Gastroesophageal sphincter (tissue), 4 donors: ENCODE results near the gene MYO1C. TPM values are rescaled to one million over a fixed set of nuclear protein-coding genes. Genes with fewer than 3 reads are reported as not detected.

ENCODE experiments used
- ATAC-seq: fragments of 150-250 bp; one replicate; pipeline ENCODE4 v1.9.1; 2016; ENCODE audit warnings: mild to moderate bottlenecking, moderate library complexity
- H3K27ac ChIP-seq, 4 donors: fragments of 200-600 bp; sonication (generic) in 3 of 4; 1 replicate in 3 of 4; 2 replicates in 1 of 4; pipeline ENCODE4 v1.5.1; 2016 to 2019
- H3K27me3 ChIP-seq: fragments of 200-600 bp; sonication (generic); one replicate; pipeline ENCODE4 v1.5.1; 2019
- H3K36me3 ChIP-seq, 2 donors: fragments of 200-600 bp; sonication (generic); one replicate each; pipeline ENCODE4 v1.5.1; 2019; ENCODE audit warnings: control low read depth in 1 of 2
- H3K4me1 ChIP-seq, 3 donors: fragments of 200-600 bp; sonication (generic); 1 replicate in 2 of 3; 2 replicates in 1 of 3; pipeline ENCODE4 v1.5.1; 2016 to 2019; ENCODE audit warnings: control low read depth in 2 of 3
- H3K4me3 ChIP-seq, 2 donors: fragments of 200-600 bp; sonication (generic); one replicate each; pipeline ENCODE4 v1.5.1; 2019; ENCODE audit warnings: mild to moderate bottlenecking in 1 of 2, moderate library complexity in 1 of 2
- H3K9me3 ChIP-seq, 3 donors: fragments of 200-600 bp; sonication (generic); one replicate each; pipeline ENCODE4 v1.5.1; 2017 to 2019; ENCODE audit warnings: control low read depth in 2 of 3
- EP300 ChIP-seq: sonication (generic); formaldehyde crosslinking; IDR thresholded peaks from one replicate; pipeline ENCODE4 v1.6.1; 2017; ENCODE audit warnings: antibody characterized with exemption, mild to moderate bottlenecking
- POLR2A ChIP-seq, 2 donors: fragments of 450-650 bp; IDR thresholded peaks; one replicate each; pipeline ENCODE4 v1.6.1; 2017; ENCODE audit warnings: antibody characterized with exemption in 2 of 2, mild to moderate bottlenecking in 2 of 2, moderate library complexity in 1 of 2
- POLR2AphosphoS5 ChIP-seq: sonication (generic); formaldehyde crosslinking; IDR thresholded peaks from one replicate; pipeline ENCODE4 v1.6.1; 2017; ENCODE audit warnings: antibody characterized with exemption
- WGBS, 2 donors: methylation state at CpG; one replicate each; pipeline ENCODE4 v1.1.5; 2018; ENCODE audit warnings: low coverage in 1 of 2; 5-methylcytosine and 5-hydroxymethylcytosine counted together
- total RNA-seq, 4 donors: library from RNA; depleted of rRNA; stranded (reverse); fragments of >200 nt; gene quantifications; one replicate each; pipeline ENCODE4 v1.1.0, GENCODE V29; 2016
- TF ChIP-seq, protein P1 (sequence below), 4 experiments: fragments of 200-600 bp in 2 of 4; fragments of 450-650 bp in 2 of 4; sonication (generic) in 1 of 4; IDR thresholded peaks; one replicate each; pipeline ENCODE4 v1.5.1; 2017 to 2019; ENCODE audit warnings: antibody characterized with exemption in 4 of 4, mild to moderate bottlenecking in 2 of 4, moderate library complexity in 2 of 4

The MYO1C gene
- total RNA-seq, 4 donors from 2014 or later = 215 to 461 (median 287) TPM

DNA sequence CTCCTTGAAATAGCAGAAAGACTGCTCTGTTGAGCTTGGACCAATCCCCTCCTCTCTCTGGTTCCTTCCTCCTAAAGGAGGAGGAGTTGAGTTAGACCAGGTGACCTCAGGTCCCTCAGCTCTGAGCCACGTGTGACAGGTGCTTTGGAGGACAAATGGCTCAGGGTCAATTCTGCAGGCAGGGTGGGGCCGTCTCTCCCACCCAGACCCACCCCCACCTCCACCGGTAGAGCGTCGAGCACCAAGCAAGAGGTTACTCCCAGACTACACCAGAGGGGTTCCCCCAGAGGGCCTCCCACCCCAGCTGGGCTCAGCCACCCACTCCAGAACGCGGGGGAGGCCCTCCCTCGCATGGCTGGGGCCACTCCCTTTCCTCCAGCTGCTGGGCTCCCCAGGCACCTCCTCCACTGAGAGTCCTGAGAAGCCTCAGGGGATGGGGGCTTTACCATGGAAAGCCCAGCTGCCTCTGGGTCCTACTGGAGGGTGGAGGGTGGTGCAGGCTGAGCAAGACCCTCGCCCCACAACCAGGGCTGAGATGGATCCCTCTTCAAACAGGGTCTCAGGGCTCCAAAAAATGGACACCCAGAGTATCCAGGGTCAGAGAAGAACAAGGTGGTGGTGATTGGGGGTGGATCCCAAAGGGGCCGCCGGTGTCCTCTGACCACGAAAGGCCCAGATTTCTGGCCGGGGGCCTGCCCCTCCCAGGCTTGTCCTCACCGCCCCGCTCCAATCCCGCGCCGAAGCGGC, 7.6 kb downstream of the MYO1C start:
- Histone ChIP-seq H3K4me1 (peaks cover 0 to 88% (median 42%) of the 10 kb centered on the region in 3 donors), H3K36me3 (peaks cover 0 to 43% of the 10 kb centered on the region in 2 donors), H3K27ac (peak overlapping the region; percentile 96 to 100 (median 98)), H3K9me3 (no peaks in the 10 kb centered on the region), H3K4me3 (peak overlapping the region; percentile 87 to 88), H3K27me3 (no peaks in the 10 kb centered on the region)
- ATAC-seq = peak; percentile 1
- 0% methylated on average over 7 of the region's 19 CpGs; no CpG with 5 or more reads in 1 of the 2 donors for WGBS, 2 donors
- TF ChIP-seq, protein P1, sequence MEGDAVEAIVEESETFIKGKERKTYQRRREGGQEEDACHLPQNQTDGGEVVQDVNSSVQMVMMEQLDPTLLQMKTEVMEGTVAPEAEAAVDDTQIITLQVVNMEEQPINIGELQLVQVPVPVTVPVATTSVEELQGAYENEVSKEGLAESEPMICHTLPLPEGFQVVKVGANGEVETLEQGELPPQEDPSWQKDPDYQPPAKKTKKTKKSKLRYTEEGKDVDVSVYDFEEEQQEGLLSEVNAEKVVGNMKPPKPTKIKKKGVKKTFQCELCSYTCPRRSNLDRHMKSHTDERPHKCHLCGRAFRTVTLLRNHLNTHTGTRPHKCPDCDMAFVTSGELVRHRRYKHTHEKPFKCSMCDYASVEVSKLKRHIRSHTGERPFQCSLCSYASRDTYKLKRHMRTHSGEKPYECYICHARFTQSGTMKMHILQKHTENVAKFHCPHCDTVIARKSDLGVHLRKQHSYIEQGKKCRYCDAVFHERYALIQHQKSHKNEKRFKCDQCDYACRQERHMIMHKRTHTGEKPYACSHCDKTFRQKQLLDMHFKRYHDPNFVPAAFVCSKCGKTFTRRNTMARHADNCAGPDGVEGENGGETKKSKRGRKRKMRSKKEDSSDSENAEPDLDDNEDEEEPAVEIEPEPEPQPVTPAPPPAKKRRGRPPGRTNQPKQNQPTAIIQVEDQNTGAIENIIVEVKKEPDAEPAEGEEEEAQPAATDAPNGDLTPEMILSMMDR (IDR thresholded peaks at IDR 0.05) = peak in 1 of 4 experiments; percentile 16
- TF ChIP-seq POLR2AphosphoS5 = no peak

DNA sequence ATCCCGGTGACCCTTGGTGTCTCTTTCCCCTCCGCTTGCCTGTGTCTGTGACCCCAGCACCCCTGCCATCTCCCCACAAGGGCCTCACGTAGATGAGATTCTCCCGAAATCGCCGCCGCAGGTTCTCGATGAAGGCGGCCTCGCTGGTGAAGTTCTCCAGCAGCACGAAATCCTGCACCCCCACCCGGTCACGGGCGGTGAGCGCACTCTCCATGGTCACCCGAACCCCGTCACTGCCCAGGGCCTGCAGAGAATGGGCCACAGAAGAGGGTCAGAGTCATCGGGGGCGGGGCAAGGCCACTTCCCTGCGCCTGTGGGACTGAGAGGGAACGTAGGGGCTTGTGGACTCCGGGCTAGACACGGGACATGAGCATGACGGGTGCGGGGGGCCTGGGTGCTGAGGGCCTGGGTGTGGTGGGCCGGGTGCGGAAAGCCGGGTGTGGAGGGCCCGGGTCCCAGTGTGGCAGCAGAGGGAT, 8.4 kb downstream of the MYO1C start:
- H3K9me3 ChIP-seq = no peaks in the 10 kb centered on the region
- 81% methylated on average over 19 of the region's 29 CpGs; no CpG with 5 or more reads in 1 of the 2 donors for WGBS, 2 donors
- H3K4me3 ChIP-seq = peak overlapping the region in 1 of 2 donors; percentile 88
- TF ChIP-seq POLR2A (IDR thresholded peaks at IDR 0.05) (no peak), EP300 (no peak), POLR2AphosphoS5 (no peak)
- TF ChIP-seq, protein P1 (IDR thresholded peaks at IDR 0.05) = no peak
- no peaks in the 10 kb centered on the region for H3K27me3 ChIP-seq
- peaks cover 0 to 80% (median 36%) of the 10 kb centered on the region in 3 donors for H3K4me1 ChIP-seq
- ATAC-seq = no peak
- H3K36me3 ChIP-seq = peaks cover 0 to 51% of the 10 kb centered on the region in 2 donors
- peak overlapping the region in 3 of 4 donors; percentile 98 to 100 (median 99) for H3K27ac ChIP-seq

DNA sequence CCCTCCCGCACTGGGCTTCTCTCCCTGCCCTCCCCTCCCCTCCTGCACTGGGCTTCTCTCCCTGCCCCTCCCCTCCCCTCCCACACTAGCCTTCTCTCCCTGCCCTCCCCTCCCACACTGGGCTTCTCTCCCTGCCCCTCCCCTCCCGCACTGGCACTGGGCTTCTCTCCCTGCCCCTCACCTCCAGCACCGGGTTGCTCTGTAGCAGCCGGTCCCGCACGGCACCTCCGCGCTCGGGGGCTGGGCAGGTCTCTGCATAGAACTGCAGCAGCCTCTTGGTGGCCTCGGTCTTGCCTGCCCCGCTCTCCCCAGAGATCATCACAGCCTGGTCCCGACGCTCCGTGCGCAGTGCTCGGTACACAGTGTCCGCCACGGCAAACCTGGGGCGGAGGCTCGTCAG, 9.8 kb downstream of the MYO1C start:
- no peak for ATAC-seq
- Histone ChIP-seq H3K36me3 (peaks cover 0 to 65% of the 10 kb centered on the region in 2 donors), H3K9me3 (no peaks in the 10 kb centered on the region), H3K4me1 (peaks cover 0 to 66% (median 28%) of the 10 kb centered on the region in 3 donors), H3K4me3 (no peak overlapping the region), H3K27me3 (no peaks in the 10 kb centered on the region), H3K27ac (peak overlapping the region in 3 of 4 donors; percentile 98 to 100 (median 99))
- no peak for TF ChIP-seq POLR2AphosphoS5
- no peak for TF ChIP-seq POLR2A (IDR thresholded peaks at IDR 0.05)
- TF ChIP-seq EP300 = no peak
- TF ChIP-seq, protein P1 (IDR thresholded peaks at IDR 0.05) = no peak
- 56% methylated on average over 8 of the region's 20 CpGs; no CpG with 5 or more reads in 1 of the 2 donors for WGBS, 2 donors

DNA sequence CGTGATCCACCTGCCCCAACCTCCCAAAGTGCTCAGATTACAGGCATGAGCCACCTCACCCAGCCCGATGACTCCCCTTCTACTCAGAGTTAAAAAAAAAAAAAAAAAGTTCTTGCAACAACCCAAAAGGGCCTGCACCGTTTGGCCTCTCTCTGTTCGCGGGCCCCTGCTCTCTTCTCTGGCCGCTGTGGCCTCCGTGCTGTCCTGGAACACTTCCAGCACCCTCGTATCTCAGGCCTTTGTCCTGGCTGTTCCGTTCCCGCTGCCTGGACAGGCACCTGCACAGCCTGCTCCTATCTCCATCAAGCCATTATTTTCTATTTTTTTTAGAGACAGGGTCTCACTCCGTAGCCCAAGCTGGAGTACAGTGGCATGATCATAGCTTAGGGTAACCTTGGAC, 10.8 kb downstream of the MYO1C start:
- WGBS, 2 donors = 68 to 69% methylated on average over 3 to 11 of the region's 11 CpGs
- no peaks in the 10 kb centered on the region for H3K9me3 ChIP-seq
- H3K4me3 ChIP-seq = no peak overlapping the region
- H3K36me3 ChIP-seq = peaks cover 0 to 74% of the 10 kb centered on the region in 2 donors
- ATAC-seq = no peak
- no peaks in the 10 kb centered on the region for H3K27me3 ChIP-seq
- peaks cover 0 to 64% (median 21%) of the 10 kb centered on the region in 3 donors for H3K4me1 ChIP-seq
- TF ChIP-seq POLR2AphosphoS5 (no peak), EP300 (no peak), POLR2A (IDR thresholded peaks at IDR 0.05) (no peak)
- TF ChIP-seq, protein P1 (IDR thresholded peaks at IDR 0.05) = no peak
- H3K27ac ChIP-seq = peak overlapping the region in 3 of 4 donors; percentile 98 to 100 (median 99)
